Neutrophil (primary cell): ENCODE data around the gene ANKS1B.

Experiments
- H3K27ac ChIP-seq: fragments of 200-600 bp; sonication (generic); 2 replicates; pipeline ENCODE4 v1.5.1; 2016; ENCODE audit warnings: mild to moderate bottlenecking, moderate library complexity
- H3K27me3 ChIP-seq: fragments of 200-600 bp; sonication (generic); 2 replicates; pipeline ENCODE4 v1.6.0; 2016; ENCODE audit warnings: mild to moderate bottlenecking
- H3K36me3 ChIP-seq: fragments of 200-600 bp; sonication (generic); 2 replicates; pipeline ENCODE4 v1.5.1; 2017
- H3K4me1 ChIP-seq, 2 experiments: fragments of 200-600 bp in 1 of 2; sonication (generic) in 1 of 2; 1 replicate in 1 of 2; 2 replicates in 1 of 2; pipeline versions ENCODE4 v1.5.1 to v1.6.1; 2013 to 2016; ENCODE audit warnings: low read depth in 1 of 2, low read length in 1 of 2, mild to moderate bottlenecking in 1 of 2, moderate library complexity in 1 of 2; ENCODE audit not compliant: control insufficient read depth in 1 of 2, insufficient read depth in 1 of 2
- H3K4me3 ChIP-seq, 2 experiments: fragments of 200-600 bp in 1 of 2; sonication (generic) in 1 of 2; 1 replicate in 1 of 2; 2 replicates in 1 of 2; pipeline ENCODE4 v1.5.1; 2013 to 2016; ENCODE audit warnings: low read depth in 1 of 2, low read length in 1 of 2, mild to moderate bottlenecking in 1 of 2, moderate library complexity in 1 of 2
- H3K9me3 ChIP-seq: fragments of 200-600 bp; sonication (generic); 2 replicates; pipeline ENCODE4 v1.5.1; 2016
- CTCF ChIP-seq: fragments of 200-600 bp; sonication (generic); IDR thresholded peaks from 2 replicates; pipeline ENCODE4 v1.5.1; 2016; ENCODE audit warnings: antibody characterized with exemption

Gene ANKS1B

GRCh38 chr12:99833397-99833796 is 151.3 kb downstream of the ANKS1B start:
- H3K27ac ChIP-seq, result no peak overlapping the region
- H3K27me3 ChIP-seq, result no peaks in the 10 kb centered on the region
- H3K4me3 ChIP-seq, result no peak overlapping the region
- H3K9me3 ChIP-seq, result no peaks in the 10 kb centered on the region
- no peaks in the 10 kb centered on the region for H3K4me1 ChIP-seq
- no peaks in the 10 kb centered on the region for H3K36me3 ChIP-seq
- no peak for TF ChIP-seq CTCF

GRCh38 chr12:99824900-99825542 is 159.7 kb downstream of the ANKS1B start:
- Histone ChIP-seq H3K4me3 (no peak overlapping the region), H3K9me3 (no peaks in the 10 kb centered on the region), H3K27ac (no peak overlapping the region), H3K36me3 (no peaks in the 10 kb centered on the region), H3K4me1 (no peaks in the 10 kb centered on the region), H3K27me3 (no peaks in the 10 kb centered on the region)
- no peak for TF ChIP-seq CTCF

GRCh38 chr12:99822273-99822672 is 162.5 kb downstream of the ANKS1B start:
- no peak for TF ChIP-seq CTCF
- no peak overlapping the region for H3K27ac ChIP-seq
- no peak overlapping the region for H3K4me3 ChIP-seq
- H3K36me3 ChIP-seq, result no peaks in the 10 kb centered on the region
- no peaks in the 10 kb centered on the region for H3K27me3 ChIP-seq
- H3K9me3 ChIP-seq, result no peaks in the 10 kb centered on the region
- H3K4me1 ChIP-seq, result no peaks in the 10 kb centered on the region

- no peak for TF ChIP-seq CTCF
- H3K4me1 ChIP-seq, result no peaks in the 10 kb centered on the region
These were observed 173.8 kb downstream of the ANKS1B start for GRCh38 chr12:99810718-99811593.

GRCh38 chr12:99809909-99810308 is 174.8 kb downstream of the ANKS1B start:
- Histone ChIP-seq H3K27ac (no peak overlapping the region), H3K9me3 (no peaks in the 10 kb centered on the region), H3K36me3 (no peaks in the 10 kb centered on the region), H3K4me3 (no peak overlapping the region), H3K27me3 (no peaks in the 10 kb centered on the region), H3K4me1 (no peaks in the 10 kb centered on the region)
- no peak for TF ChIP-seq CTCF

More at GRCh38 chr12:99810718-99811593, 173.8 kb downstream of the ANKS1B start:
- no peaks in the 10 kb centered on the region for H3K9me3 ChIP-seq
- H3K27me3 ChIP-seq, result no peaks in the 10 kb centered on the region
- no peak overlapping the region for H3K27ac ChIP-seq
- no peak overlapping the region for H3K4me3 ChIP-seq
- H3K36me3 ChIP-seq, result no peaks in the 10 kb centered on the region
